K562 (cell line): ENCODE data around the gene MYOG. TPM values are rescaled to one million over a fixed set of nuclear protein-coding genes. Genes with fewer than 3 reads are reported as not detected.

Experiments
- ATAC-seq: fragments of 200-7000 bp; cut with Tn5 transposase; 3 replicates; pipeline ENCODE4 v1.9.1; 2020; ENCODE audit warnings: moderate library complexity
- BruUV-seq: library from RNA; stranded (reverse); fragments of 400-500 nt; replicated peaks from 2 replicates; lab custom pipeline; 2021; lab: Mats Ljungman, UMichigan
- CTCF ChIA-PET: fragments of 300-600 bp; formaldehyde crosslinking; extraction: SDS; loops from one replicate; lab custom pipeline; 2021; ENCODE audit warnings: low intra/inter-chr PET ratio; lab: Yijun Ruan, JAX
- POLR2A ChIA-PET: fragments of 300-600, 350-650 bp; sonication (Branson Sonifier 250); formaldehyde crosslinking; extraction: SDS; loops from one replicate; lab custom pipeline; 2021; ENCODE audit warnings: antibody characterized with exemption, inconsistent platforms; lab: Yijun Ruan, JAX
- DNase-seq, 4 experiments: peaks; one replicate each; pipeline versions ENCODE4 v3.0.0 to v3.0.0-alpha.2; 2011 to 2018; ENCODE audit warnings: low spot score in 3 of 4, mixed read lengths in 3 of 4; ENCODE audit errors: extremely low read depth in 1 of 4
- FAIRE-seq: peaks from 2 replicates; lab custom pipeline; 2011; peaks lifted over from hg19 to GRCh38; lab: Jason Lieb, UNC
- H2AFZ ChIP-seq: 2 replicates; pipeline ENCODE4 v1.6.0; 2011; ENCODE audit warnings: low read depth, low read length, control low read depth, inconsistent platforms
- H3K27ac ChIP-seq: fragments of 200-600 bp; 3 replicates; pipeline ENCODE4 v1.8.0; 2011; ENCODE audit warnings: low read depth, mild to moderate bottlenecking, control low read depth, inconsistent platforms, low read length, moderate library complexity, mixed read lengths; ENCODE audit errors: extremely low read depth
- H3K27me3 ChIP-seq, 2 experiments: fragments of 300-600 bp in 1 of 2; 2 replicates in 1 of 2; 3 replicates in 1 of 2; pipeline versions ENCODE4 v1.6.0 to v1.8.0; 2011; ENCODE audit warnings: inconsistent platforms in 2 of 2, low read length in 2 of 2, mild to moderate bottlenecking in 1 of 2, mixed read lengths in 1 of 2, moderate library complexity in 1 of 2; ENCODE audit not compliant: control insufficient read depth in 2 of 2, insufficient read depth in 2 of 2
- H3K36me3 ChIP-seq: fragments of 300-600 bp; 3 replicates; pipeline ENCODE4 v1.8.0; 2011; ENCODE audit warnings: mild to moderate bottlenecking, low read length, inconsistent platforms; ENCODE audit not compliant: control insufficient read depth, insufficient read depth
- H3K4me1 ChIP-seq, 2 experiments: fragments of 200-600 bp in 1 of 2; replicated peaks in 1 of 2; 2 replicates in 1 of 2; 3 replicates in 1 of 2; pipeline versions ENCODE4 v1.5.1 to v1.8.0; 2011; ENCODE audit warnings: inconsistent platforms in 2 of 2, low read length in 2 of 2, mild to moderate bottlenecking in 1 of 2, mixed read lengths in 1 of 2, moderate library complexity in 1 of 2; ENCODE audit not compliant: control insufficient read depth in 2 of 2, insufficient read depth in 2 of 2
- H3K4me2 ChIP-seq: 2 replicates; pipeline ENCODE4 v1.6.1; 2011; ENCODE audit warnings: low read length, control low read depth, inconsistent platforms, mixed read lengths; ENCODE audit not compliant: insufficient read depth
- H3K4me3 ChIP-seq: fragments of 200-600 bp; sonication (generic), shearing (Covaris generic); 2 replicates; pipeline ENCODE4 v1.5.1; 2016; ENCODE audit warnings: control low read depth, inconsistent platforms
- H3K79me2 ChIP-seq: fragments of 200-600 bp; 3 replicates; pipeline ENCODE4 v1.8.0; 2011; ENCODE audit warnings: low read length, inconsistent platforms; ENCODE audit not compliant: control insufficient read depth, insufficient read depth
- H3K9ac ChIP-seq, 2 experiments: 2 replicates each; pipeline versions ENCODE4 v1.6.0 to v1.6.1; 2011; ENCODE audit warnings: low read depth in 2 of 2, low read length in 2 of 2, control low read depth in 1 of 2, inconsistent platforms in 1 of 2, mild to moderate bottlenecking in 1 of 2, mixed read lengths in 1 of 2; ENCODE audit not compliant: insufficient read depth in 1 of 2
- H3K9me1 ChIP-seq: one replicate; pipeline ENCODE4 v1.6.0; 2011; ENCODE audit warnings: inconsistent platforms, mild to moderate bottlenecking, low read length, moderate library complexity; ENCODE audit not compliant: control insufficient read depth, insufficient read depth
- H3K9me3 ChIP-seq: replicated peaks from 2 replicates; pipeline ENCODE4 v1.5.1; 2011; ENCODE audit warnings: low read depth, low read length, inconsistent platforms; ENCODE audit not compliant: control insufficient read depth, insufficient read depth
- H4K20me1 ChIP-seq: replicated peaks from 2 replicates; pipeline ENCODE4 v1.6.1; 2011; ENCODE audit warnings: low read length, inconsistent platforms, mixed read lengths; ENCODE audit not compliant: control insufficient read depth, insufficient read depth
- SPI1 ChIP-seq: IDR thresholded peaks from 2 replicates; pipeline ENCODE4 v1.6.1; 2011; ENCODE audit warnings: low read depth, low read length, control low read depth, borderline replicate concordance
- WGBS: fragments of 100-300 bp; shearing (Covaris generic); methylation state at CpG from one replicate; pipeline ENCODE4 v1.1.6; 2016; ENCODE audit warnings: low coverage, mixed read lengths; ENCODE audit not compliant: insufficient coverage; ENCODE audit errors: missing lambda C conversion rate; 5-methylcytosine and 5-hydroxymethylcytosine counted together
- in situ Hi-C: fragments of 300-500 bp; cut with MboI; formaldehyde crosslinking; loops from 4 replicates; pipeline ENCODE4 v1.15.0; 2018; ENCODE audit warnings: inconsistent platforms, mixed read lengths
- intact Hi-C: fragments of 100-400 bp; cut with micrococcal nuclease; formaldehyde crosslinking; loops from 2 replicates; pipeline ENCODE4 v1.14.2; 2022
- polyA plus RNA-seq, 8 experiments: library from polyadenylated mRNA; depleted of rRNA in 4 of 8; stranded (reverse) in 5 of 8; unstranded in 3 of 8; fragments of >200 nt; fragmentation: Nextera tagmentation in 2 of 8; fragmentation: Illumina TruSeq in 1 of 8; extraction: Ambion mirVana in 2 of 8; extraction: Trizol in 1 of 8; gene quantifications; 2 replicates each; pipeline versions ENCODE4 v1.2.1 to v1.2.3, GENCODE V29; 2011 to 2014; ENCODE audit warnings: inconsistent platforms in 1 of 8, missing spikeins in 1 of 8
- total RNA-seq, 7 experiments: library from RNA; depleted of rRNA in 6 of 7; stranded (reverse); fragments of >200 nt in 6 of 7; fragmentation: Illumina TruSeq in 2 of 7; extraction: Trizol in 2 of 7; gene quantifications; 2 replicates each; pipeline versions ENCODE4 v1.2.1 to v1.2.3, GENCODE V29; 2011 to 2021; ENCODE audit warnings: low replicate concordance in 1 of 7
- TF ChIP-seq, protein P1 (sequence below): sonication (generic); formaldehyde crosslinking; IDR thresholded peaks from 2 replicates; pipeline ENCODE4 v1.8.1; 2023; ENCODE audit warnings: mild to moderate bottlenecking, missing genetic modification reagents, moderate library complexity
- TF ChIP-seq, protein P2 (sequence below), 2 experiments: fragments of 200-800 bp in 1 of 2; sonication (Bioruptor generic) in 1 of 2; sonication (generic) in 1 of 2; formaldehyde crosslinking in 1 of 2; IDR thresholded peaks in 1 of 2; conservative IDR thresholded peaks in 1 of 2; 2 replicates each; pipeline versions ENCODE4 v1.5.0 to v1.6.1; 2016 to 2020; ENCODE audit warnings: missing compliant biosample characterization in 1 of 2, missing genetic modification characterization in 1 of 2, missing genetic modification reagents in 1 of 2

MYOG gene
- total and polyA plus RNA-seq, 9 of the 15 experiments (the other 6 are each of a cell fraction or from before 2014, with no cell fraction given), result not detected

DNA sequence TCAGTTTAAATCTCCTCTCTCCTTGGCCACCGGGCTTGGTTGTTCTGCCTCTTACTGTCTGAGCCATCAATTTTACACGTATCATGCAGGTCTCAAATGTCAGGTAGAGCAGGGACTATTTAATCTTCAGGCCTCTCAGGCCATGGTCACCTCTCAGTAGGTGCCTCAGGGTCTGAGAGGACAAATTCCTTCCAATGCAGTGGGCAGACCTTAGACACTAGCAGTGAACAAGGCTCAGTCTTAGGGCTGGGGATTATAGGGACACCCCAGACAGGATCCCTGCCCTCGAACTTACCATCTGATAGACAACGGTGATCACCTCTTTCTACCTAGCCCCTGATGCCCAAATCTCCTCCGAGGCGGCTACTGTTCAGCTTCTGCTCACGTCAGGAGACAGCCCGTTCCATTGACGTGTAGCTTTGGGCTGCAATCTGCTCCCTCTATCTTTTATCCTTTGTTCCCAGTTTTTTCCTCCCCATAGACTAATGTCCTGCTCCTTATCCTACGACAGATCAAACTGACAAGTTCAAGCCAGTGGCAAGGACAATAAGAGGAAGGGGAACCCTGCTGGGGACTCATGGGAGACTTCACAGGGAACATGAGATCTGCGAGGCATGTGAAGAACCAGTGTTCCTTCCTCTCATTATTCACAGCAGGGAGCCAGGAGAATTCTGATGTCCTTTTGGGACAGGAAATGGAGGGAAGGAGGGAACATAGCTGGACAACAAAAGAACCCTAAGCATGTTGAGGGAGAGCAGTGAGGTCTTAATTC lies 1.4 kb upstream of the MYOG start:
- intact Hi-C loops (no loop called here), in situ Hi-C loops (no loop called here)
- DNase-seq, result no peak
- H2AFZ ChIP-seq, result no peak overlapping the region
- CTCF ChIA-PET, result no interaction called here
- peaks cover 34 to 65% of the 10 kb centered on the region in 2 experiments for H3K27me3 ChIP-seq
- no peak for FAIRE-seq
- H3K9ac ChIP-seq, result peak overlapping the region in 1 of 2 experiments; percentile 9; a peak in 1 of 4 replicates
- WGBS, result 2% methylated on average over 11 of the region's 11 CpGs
- no peak overlapping the region for H3K4me3 ChIP-seq
- POLR2A ChIA-PET, result interaction anchor here (1.0 to 3.6 kb wide), 2 partner anchors 10 to 11 kb away, joined by 4 to 12 read pairs; no protein-coding TSS in a partner anchor
- H3K4me2 ChIP-seq, result no peak overlapping the region
- H3K9me1 ChIP-seq, result no peaks in the 10 kb centered on the region
- H3K36me3 ChIP-seq, result no peaks in the 10 kb centered on the region
- H3K79me2 ChIP-seq, result no peaks in the 10 kb centered on the region
- ATAC-seq, result no peak
- peaks cover 0 to 12% of the 10 kb centered on the region in 2 experiments; a peak in 3 of 5 replicates for H3K4me1 ChIP-seq
- H3K9me3 ChIP-seq, result no peaks in the 10 kb centered on the region
- BruUV-seq, result no TSS peak
- TF ChIP-seq SPI1, result 0 out of 2 replicates have a peak, but pooled peaks have one; percentile 7
- TF ChIP-seq, protein P1, sequence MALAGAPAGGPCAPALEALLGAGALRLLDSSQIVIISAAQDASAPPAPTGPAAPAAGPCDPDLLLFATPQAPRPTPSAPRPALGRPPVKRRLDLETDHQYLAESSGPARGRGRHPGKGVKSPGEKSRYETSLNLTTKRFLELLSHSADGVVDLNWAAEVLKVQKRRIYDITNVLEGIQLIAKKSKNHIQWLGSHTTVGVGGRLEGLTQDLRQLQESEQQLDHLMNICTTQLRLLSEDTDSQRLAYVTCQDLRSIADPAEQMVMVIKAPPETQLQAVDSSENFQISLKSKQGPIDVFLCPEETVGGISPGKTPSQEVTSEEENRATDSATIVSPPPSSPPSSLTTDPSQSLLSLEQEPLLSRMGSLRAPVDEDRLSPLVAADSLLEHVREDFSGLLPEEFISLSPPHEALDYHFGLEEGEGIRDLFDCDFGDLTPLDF, result no peak
- TF ChIP-seq, protein P2, sequence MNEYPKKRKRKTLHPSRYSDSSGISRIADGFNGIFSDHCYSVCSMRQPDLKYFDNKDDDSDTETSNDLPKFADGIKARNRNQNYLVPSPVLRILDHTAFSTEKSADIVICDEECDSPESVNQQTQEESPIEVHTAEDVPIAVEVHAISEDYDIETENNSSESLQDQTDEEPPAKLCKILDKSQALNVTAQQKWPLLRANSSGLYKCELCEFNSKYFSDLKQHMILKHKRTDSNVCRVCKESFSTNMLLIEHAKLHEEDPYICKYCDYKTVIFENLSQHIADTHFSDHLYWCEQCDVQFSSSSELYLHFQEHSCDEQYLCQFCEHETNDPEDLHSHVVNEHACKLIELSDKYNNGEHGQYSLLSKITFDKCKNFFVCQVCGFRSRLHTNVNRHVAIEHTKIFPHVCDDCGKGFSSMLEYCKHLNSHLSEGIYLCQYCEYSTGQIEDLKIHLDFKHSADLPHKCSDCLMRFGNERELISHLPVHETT (CRISPR knock-in tag; conservative IDR thresholded peaks at IDR 0.05 in 1 of 2, IDR thresholded peaks at IDR 0.05 in 1 of 2), result 0 out of 4 replicates have a peak, but pooled peaks of 1 of the 2 experiments have one; percentile 26
- TF ChIP-seq, all 486 proteins: peak for 2
- Histone ChIP-seq H4K20me1 (peaks cover 13% of the 10 kb centered on the region), H3K27ac (no peak overlapping the region)
